GM19463 (cell line): ENCODE data around the gene CYP4F11.
"Not testable (repeated sequence)": the region's sequence is repeated elsewhere in the genome, so short reads cannot be mapped to it uniquely, and the experiment has no call there.

ENCODE experiments used
- ATAC-seq: cut with Tn5 transposase; IDR thresholded peaks from one replicate; pipeline ENCODE4 v1.9.1; 2021; ENCODE audit warnings: mild to moderate bottlenecking, moderate library complexity; ENCODE audit not compliant: unreplicated experiment

The CYP4F11 gene

DNA sequence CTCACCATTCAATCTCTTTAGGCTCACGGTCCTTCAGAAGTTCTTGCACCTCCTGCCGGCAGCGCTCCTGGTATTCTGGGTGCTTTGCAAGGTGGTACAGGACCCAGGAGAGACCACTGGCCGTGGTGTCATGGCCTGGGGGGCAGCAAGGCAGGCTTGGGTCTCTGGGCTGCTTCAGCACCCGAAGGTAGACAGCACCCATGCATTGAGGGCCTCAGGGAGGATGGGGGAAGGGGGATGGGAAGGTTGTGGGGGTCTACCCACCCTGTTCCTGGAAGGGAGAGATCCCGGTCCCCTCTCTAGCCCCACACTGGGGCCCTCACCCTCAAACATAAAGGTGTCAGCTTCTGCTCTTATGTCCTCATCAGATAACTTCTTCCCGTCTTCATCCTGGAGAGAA is 48.4 kb downstream of the CYP4F11 start:
- ATAC-seq: no peak

DNA sequence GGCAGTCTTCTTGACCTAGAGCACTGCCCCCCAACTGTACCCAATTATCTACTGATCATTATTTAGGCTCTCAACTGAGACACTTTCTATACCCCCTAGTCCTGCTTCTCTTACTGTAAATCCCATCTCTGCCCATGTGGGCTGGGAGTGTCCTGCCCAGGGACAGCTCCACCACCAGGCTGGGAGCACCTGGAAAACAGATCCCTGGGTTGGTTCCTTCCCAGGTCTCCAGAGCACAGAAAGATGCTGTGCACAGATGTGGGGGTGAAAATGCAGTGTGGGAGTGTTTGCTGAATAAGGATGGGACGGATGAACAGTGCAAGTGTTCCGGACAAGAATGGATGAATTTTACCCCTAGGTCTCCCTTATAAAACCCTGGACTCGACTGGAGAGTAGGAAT is 49.2 kb downstream of the CYP4F11 start:
- no peak for ATAC-seq

DNA sequence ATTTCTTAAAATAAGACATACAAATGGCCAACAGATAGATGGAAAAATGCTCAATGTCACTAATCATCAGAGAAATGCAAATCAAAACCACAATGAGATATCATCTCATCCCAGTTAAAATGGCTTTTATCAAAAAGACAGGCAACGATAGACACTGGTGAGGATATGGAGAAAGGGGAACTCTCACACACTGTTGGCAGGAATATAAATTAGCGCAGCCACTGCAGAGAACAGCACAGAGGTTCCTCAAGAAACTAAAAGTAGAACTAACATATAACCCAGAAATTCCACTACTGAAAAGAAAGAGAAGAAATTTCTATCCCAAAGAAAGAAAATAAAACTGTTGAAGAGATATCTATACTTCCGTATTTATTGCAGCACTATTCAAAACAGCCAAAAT is 51.0 kb downstream of the CYP4F11 start:
- ATAC-seq: not testable (repeated sequence)

DNA sequence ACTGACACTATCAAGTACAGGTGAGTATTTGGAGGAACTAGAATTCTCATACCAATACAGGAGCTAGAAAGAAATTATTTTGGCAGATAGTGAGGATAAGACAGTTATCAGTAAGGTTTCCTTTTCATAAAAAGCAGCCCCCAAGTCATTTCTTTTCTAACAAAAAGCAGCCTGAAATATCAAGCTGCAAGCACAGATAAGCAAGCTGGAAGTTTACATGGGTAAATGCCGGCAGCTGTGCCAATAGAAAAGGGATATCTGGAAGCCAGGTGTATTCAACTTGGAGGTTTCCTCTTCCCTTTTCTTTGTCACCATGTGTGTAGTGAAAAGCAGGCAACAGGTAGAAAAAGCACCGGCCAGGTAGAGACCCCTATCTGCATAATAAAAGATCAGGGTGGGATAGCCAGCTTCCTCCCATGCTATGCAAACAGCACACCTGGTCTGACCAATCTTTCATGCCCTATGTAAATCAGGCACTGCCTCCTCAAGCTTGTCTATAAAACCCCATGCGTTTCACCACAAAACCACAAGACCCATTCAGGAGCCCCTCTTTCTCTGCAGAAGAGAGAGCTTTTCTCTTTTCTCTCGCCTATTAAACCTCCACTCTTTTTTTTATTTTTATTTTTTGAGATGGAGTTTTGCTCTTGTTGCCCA is 59.4 kb downstream of the CYP4F11 start:
- no peak for ATAC-seq

DNA sequence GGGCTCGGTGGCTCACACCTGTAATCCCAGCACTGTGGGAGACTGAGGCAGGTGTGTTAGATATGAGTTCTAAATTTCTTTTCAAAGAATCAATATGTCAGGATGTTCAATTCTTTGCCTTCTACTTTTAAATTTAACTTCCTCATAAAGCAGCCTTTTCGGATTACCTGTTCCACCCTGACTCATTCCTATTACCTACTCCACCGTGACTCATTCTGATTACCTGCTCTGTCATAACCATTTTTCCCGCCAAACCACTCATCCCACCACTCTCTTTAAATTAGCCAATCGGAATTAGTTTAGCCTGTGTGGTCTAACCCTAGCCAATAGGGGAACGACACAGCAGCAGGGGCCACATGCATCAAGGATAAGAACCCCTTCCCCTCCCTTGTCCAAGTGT is 60.6 kb downstream of the CYP4F11 start:
- not testable (repeated sequence) for ATAC-seq

DNA sequence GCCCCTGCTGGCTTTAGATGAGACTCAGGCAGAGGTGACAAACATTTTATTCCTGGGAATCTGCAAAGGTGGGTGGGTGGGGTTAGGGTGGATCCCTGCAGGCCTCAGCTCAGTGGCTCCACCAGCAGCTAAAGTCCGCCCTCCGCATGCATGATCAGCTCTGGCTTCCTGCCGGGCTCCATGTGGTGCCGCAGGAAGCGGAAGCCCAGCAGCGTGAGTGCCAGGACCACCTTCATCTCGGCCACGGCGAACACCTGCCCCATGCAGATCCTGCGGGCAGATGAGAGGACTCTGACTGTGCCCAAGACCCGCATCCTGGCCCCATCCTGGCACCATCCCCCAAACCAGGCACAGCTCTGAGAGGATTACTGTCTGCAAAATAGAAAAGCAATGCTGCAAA is 62.8 kb downstream of the CYP4F11 start:
- no peak for ATAC-seq

DNA sequence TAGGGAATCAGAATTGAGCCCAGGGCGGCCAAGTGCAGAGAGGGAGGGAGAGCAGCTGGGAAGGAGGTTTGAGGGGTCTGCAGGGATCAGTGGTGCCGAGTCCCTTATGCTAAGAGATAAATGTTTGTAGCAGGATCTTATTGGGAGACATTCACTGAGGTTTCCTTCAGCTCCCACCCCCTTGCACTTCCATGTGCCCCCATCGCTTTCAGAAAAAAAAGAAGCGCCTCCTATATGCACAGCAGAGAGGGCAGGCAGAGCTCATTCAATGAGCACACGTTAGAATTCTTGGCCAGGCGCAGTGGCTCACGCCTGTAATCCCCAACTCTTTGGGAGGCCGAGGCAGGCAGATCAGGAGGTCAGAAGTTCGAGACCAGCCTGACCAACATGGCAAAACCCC is 64.5 kb downstream of the CYP4F11 start:
- ATAC-seq: no peak

DNA sequence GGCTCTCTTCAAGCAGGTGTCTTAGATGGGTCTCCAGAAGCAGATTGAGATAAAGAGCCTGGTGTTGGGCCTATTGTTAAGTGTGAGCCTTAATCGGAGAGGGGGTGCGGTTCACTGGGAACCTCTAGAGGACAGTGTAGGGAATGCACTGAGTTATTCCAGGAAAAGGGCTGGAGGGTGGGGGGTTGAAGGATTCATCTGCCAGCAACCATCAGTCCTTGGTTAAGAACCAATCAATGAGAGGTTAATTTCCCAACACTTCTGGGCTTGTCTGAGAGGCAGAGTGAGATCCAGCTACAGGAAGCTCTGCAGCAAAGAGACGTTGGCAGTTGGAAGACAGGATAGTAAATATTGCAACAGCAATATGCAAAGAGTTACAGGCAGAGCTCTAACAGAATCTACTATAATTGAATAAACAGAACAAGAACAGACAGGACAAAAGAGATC is 65.2 kb downstream of the CYP4F11 start:
- no peak for ATAC-seq

DNA sequence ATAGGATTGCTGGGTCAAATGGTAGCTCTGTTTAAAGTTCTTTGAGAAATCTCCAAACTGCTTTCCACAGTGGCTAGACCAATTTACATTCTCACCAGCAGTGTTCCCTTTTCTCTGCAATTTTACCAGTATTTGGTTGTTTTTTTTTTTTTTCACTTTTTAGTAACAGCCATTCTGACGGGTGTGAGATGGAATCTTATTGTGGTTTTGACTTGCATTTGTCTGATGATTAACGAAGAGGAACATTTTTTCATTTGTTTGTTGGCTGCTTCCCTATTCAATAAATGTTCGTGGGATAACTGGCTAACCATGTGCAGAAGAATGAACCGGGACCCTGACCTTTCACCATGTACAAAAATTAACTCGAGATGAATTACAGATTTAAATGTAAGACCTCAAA is 67.7 kb downstream of the CYP4F11 start:
- ATAC-seq: no peak

DNA sequence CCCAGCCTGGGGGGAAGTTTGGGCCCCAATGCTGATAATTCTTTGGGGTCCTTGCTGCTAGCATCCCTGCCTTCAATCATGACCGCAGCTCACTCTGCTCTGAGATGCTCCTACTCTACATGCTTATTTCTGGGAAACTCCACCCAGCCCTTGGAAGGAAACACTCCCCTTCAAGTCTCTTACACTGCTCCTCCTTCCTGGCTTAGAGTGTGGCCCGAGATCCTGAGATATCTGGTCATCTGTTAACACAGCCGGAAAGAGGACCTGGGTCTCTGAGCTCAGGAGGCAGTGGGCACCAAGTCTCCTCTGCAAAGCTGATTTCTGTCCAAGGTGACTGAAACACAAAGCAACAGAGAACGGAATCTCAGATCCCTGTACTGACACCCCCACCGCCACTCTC is 69.5 kb downstream of the CYP4F11 start:
- ATAC-seq: no peak

DNA sequence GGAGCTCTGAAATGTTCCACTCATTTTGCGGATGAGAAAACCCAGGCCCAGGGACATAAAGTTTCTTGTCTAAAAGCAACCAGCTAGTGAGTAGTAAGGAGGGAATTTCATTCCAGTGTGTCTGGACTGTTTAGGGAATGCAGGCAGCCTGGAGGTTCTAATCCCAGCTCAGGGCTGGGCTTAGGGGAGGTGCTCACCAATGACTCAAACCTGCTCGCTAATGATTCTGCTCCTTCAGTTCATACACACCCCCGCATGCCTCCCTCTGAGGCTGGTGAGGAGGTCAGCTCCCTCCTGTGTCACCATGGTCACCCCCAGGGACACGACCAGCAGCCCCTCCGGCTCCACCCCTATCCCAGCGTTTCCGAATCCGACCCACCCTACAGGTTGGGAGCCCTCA is 71.1 kb downstream of the CYP4F11 start:
- no peak for ATAC-seq

DNA sequence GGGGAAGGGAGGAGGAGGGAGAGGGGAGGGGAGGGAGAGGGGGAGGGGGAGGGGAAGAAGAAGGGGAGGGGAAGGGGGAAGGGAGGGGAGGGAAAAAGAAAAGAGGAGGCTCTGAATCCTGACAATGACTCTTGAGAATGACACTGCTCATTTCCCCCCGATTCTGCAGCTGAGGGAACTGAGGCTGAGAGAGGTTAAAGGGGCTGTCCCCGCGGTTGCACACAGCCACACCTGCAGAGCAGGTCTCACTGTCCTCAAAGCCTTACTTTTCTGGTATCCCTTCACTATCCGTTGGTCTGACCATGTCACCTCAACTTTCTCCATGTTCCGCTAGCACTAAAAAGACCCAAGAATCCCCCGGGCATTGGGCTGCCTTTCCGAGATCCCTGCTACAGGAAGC is 71.9 kb downstream of the CYP4F11 start:
- no peak for ATAC-seq
